GM18870 (cell line): ENCODE data around the gene MTHFD1L.

Source experiments
- ATAC-seq: cut with Tn5 transposase; IDR thresholded peaks from one replicate; pipeline ENCODE4 v1.9.1; 2021; ENCODE audit warnings: moderate library complexity; ENCODE audit not compliant: unreplicated experiment

Gene MTHFD1L

DNA sequence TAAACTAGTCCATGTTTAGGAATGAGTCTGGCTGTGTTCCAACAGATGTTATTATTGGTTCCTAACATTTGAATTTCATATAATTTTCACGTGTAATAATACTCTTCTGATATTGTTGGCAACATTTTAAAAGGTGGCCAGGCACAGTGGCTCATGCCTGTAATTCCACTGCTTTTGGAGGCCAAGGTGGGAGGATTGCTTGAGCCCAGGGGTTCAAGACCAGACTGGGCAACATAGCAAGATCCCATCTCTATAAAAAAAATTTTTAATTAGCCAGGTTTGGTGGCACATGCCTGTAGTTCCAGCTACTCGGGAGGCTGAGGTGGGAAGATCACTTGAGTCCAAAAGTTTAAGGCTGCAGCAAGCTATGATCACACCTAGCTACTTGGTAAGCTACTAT, 116.2 kb downstream of the MTHFD1L start:
- no peak for ATAC-seq

DNA sequence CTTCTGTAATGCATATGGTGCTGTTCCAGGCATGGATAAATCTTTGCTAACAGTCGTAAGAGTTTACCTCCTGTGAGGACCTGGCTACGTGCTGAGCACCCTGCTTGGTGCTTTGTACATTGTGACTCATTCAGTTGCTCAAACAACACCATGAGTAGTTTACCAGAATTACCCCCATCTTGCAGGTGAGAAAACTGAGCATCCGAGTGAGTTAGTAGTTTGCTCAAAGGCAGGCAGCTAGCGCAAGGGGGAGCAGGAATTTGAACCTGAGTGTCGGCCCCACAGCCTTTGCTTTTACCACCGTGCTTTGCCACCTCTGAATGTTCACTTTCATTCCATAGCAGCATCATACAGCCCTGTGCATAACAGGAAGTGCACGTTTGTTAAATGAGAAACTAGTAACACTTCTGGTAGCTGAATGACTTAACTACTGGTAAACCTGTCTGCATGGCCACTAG, 121.9 kb downstream of the MTHFD1L start:
- peak; percentile 95 for ATAC-seq

DNA sequence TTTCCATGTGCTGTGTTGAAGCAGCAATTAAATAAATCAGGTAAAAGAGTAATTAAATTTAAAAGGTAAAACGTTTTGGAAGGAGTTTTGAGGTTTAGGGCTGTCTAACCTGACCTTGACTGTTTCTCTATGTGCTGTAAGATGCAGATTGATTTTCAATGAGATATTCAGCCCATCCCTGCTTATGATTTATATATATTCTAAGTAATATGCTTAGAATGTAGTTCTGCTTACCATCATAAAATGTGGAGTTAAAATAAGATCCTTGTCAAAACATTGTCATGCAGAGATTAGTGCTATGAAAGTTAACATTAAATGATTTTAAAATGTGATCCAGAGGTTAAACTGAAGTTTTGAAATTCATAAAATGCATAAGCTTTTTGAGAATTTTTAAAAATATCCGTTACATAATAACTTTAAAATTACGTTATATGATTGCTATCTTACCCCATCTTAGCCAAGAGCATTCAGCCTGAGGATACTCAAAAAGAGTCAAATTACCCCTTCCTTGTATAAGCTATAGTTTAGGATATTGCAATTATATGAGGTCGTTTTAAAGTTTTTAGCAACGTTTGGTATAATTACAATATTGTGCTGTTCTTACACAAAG, 122.5 kb downstream of the MTHFD1L start:
- no peak for ATAC-seq

DNA sequence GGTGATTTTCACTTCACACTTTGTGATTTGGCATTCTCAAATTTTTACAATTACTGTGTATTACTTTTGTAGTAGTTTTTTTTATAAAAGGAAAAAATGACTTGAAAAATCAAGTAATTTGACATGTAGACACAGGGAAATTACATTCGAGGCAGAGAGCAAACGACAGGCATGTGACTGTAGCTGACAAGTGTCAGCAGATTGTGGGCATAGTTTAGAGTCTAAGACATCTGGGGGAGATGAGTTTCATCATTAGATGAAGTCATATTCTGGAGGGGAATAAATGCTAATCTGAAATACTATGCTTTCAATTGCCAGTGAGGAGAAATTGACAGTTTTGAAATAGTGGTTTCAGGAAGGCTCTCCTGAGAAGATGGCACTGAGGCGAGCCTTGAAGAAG, 126.0 kb downstream of the MTHFD1L start:
- ATAC-seq: no peak

DNA sequence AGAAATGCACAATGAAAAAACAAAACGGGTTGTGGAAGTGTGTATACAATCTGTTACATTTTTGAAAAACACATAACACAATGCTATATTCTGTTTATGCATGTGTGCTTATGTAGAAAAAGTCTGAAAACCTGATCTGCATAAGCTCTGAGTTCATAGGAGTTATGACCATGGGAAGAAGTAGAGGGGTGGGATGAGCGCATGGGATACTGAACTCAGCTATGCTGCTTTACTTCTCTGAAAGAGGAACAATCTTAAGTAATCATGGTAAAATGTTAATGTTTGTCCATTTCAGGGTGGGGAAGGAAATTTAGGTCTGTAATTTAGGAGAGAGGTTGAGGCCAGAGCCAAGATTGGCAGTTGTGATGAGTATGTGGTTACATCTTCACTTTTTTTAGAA, 126.8 kb downstream of the MTHFD1L start:
- no peak for ATAC-seq

DNA sequence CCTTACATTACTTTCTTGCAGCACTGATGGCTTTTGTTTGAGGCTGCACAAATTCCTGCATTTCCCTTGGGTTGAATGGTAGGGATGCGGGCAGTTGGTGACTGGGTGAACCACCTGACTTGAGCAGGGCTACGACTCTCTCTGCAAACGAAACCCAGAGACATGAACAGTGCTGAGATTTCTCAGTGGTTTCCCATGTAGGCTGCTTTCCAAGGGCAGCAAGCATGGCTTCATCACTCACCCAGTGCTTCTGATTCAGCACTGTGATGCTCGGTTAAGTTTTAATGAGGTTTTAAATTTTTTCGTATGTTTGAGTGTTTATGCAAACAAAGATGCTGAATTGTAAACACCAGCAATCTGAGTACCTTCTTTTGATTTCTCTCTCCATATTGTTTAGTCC, 127.2 kb downstream of the MTHFD1L start:
- ATAC-seq: no peak

DNA sequence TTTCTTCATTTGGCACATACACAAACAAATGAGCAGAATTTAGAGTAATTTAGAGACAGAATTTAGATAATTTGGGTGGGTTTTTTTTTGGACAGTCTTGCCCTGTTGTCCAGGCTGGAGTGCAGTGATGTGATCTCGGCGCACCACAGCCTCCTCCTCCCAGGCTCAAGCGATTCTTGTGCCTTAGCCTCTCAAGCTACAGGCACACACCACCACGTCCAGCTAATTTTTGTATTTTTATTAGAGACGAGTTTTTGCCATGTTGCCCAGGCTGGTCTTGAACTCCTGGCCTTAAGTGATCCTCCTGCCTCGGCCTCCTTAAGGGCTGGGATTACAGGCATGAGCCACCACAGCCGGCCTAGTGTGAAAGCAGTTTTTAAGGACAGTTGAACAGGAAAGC, 127.8 kb downstream of the MTHFD1L start:
- ATAC-seq: no peak

DNA sequence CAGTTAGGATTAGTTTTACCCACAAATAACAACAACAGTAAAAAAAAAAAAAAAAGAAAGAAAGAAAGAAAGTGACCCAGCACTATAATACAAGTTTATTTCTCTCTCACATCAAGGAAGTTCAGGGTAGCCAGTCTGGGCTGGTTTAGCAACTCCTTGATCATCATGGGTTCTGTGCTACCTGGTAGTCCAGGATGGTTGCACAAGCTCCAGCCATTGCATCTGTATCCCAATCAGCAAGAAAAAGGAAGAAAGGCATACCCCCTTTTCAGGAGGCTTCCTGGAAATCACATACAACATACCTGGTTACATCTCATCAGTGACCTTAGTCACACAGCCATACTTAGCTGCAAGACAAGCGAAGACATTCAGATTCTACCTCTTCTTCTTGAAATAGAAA, 128.5 kb downstream of the MTHFD1L start:
- no peak for ATAC-seq

DNA sequence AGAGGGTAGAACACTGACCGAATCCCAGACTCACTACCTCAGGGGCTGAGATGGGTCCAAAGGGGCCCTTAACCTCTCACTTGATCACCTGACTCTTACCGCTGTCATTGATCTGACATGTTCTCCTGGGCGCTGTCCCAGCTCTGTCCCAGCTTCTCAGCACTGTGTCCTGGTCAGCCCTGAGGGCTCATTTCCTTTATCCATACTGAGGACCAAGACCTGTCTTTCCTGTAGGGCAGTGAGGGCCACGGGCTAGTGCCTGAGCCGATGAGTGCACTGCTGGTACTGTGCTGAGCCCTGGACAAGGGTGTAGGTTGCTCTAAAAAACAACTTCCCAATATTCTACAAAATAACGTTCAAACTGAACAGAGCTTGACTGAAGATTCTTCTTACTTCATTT, 131.5 kb downstream of the MTHFD1L start:
- ATAC-seq: no peak

DNA sequence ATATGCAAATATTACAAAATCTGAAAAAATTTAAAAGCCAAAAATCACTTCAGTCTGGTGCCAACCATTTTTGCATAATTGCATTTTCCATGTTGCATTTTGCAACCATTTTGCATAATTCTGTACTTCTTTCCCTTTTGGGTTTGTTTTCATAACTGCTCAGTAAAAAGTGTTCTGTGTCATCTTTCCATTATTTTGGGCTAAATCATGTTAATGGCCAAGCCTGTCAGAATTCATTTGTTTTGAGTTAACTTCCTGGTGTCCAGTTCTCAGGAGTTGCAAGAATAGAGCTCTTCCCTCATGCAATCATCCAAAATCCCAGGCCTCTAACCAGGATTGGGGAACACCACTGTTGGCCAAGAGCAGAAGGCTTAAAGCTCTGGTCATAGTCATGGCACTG, 133.6 kb downstream of the MTHFD1L start:
- ATAC-seq: no peak

DNA sequence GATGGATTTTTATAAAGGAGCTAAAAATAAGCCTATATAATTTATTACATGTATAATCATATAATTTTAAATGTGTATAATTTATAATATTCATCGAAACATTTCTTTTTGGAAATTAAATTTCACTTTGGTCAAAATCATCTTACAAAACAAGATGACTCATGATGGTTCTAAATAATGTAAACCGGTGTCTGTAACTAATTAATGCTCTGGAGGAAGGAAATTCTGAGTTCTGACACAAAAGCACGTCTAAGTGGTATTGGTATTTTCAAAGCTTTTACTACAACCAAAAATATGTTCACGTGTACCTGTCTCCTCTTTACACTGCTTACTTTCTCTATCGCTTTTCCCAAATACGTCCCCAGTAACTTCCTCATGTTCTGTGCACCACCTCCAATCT, 134.1 kb downstream of the MTHFD1L start:
- ATAC-seq: no peak

DNA sequence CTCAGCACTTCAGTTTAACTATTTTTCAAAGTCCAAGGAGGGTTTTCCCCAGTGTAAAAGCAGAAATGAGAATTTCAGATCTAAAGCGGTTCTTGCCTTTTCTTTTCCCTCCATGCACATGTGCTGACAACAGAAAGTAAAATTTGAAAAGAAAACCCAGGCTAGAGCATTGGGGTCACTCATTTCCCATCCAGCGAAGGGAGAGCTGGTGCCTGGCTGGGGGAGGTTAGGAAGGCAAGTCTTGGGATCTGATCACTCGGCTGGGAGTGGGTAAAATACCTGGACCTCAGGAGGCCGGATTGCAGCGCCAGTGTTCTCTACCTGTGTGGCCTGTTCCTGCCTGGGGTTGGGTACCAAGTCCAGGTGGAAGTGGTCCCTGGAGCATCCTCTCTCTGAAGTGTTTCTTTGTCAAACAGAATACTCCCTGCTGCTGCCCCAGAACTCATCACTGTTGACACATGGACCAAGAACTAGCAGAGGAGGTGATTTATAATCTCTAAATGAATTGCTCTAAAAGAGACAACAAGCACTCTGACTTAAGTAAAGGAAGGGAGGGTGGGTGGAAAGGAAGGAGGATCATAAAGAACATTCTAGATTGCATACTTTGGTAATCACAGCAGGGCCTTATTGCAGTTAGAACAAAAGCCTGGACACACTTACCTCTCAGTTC, 136.0 kb downstream of the MTHFD1L start:
- peak; percentile 83 for ATAC-seq

DNA sequence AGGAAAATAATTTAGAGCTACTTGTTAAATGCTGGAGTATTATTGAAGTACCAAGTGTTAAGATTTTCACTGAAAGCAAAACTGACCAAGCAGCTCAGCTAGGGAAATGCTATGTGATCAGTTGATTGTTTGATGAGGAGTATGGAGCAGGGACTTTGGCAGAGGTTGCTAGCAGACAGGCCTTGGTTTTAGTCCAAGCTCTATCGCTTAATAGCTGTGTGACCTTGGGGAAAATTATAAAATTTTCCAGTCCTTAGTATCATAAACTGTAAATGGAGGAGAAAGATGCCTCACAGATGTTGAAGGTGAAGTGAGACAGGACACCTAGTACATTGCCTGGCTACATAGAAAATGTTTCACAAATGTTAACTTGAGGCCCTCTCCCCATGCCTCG, 136.6 kb downstream of the MTHFD1L start:
- no peak for ATAC-seq

DNA sequence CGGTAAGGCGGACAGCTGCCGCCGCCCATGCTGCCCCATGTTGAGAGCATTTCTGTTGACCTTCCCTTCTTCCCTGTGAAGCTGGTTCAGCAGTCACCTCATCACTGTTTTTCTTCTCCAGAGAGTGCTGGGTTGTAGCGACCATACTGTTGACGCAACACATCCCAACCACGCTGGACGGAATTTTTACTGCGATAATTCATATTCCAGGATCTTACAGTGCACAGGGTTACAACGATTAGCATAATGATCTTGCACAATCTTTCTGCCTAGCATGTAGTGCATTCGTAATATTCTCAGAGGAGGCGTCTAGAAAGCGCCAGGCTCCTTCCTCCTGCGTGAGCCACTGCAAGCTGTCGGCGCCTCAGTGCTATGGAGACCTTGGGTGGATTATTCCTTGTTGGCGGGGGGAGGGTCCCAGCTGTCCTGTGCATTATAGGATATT, 137.0 kb downstream of the MTHFD1L start:
- ATAC-seq: no peak

DNA sequence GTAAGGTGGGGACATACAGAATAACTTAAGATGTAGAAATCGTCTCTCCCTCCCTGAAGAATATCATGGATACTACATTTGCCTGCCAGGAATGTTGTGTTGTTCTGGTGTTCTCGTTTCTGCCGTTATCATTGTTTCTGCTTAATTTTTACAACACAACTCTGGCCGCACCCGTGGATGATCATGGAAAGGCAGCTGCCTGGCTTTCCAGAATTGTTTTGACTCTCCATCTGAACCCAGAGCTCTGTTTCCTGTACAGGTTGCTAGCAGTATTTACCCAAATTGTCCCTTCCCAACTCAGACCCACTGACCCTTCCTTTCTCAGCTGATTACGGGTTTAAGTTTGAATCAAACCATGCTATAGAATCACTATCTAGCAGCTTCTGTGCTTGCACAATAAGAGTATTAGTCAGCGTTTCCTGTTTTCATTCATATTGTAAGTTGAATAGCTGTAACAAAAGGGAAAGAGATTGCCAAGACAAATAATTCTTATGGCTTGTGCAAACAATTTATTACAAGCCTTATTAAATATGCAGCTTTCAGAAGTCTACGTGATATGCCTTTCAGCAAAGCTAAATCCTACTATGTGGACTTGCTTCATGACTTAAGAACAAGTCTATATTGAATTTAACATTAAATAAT, 139.0 kb downstream of the MTHFD1L start:
- ATAC-seq: no peak

DNA sequence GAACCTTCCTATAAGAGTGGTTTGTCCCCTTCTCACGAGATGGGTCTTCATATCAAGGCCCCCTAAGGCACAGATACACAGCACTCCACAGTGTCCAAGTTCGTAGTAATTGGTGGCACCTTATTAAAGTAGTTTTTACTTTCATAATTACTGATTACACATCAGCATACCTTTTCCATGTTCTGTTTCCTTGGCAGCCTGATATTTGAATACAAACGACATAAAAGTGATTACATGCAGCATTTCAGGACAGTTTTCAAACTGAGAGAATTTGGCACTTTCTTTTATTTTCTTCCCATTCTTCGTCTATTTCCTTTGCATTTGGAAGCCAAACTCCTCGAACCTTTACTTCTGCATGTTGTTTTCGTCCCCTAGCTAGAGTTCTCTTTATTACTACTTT, 139.7 kb downstream of the MTHFD1L start:
- ATAC-seq: no peak

DNA sequence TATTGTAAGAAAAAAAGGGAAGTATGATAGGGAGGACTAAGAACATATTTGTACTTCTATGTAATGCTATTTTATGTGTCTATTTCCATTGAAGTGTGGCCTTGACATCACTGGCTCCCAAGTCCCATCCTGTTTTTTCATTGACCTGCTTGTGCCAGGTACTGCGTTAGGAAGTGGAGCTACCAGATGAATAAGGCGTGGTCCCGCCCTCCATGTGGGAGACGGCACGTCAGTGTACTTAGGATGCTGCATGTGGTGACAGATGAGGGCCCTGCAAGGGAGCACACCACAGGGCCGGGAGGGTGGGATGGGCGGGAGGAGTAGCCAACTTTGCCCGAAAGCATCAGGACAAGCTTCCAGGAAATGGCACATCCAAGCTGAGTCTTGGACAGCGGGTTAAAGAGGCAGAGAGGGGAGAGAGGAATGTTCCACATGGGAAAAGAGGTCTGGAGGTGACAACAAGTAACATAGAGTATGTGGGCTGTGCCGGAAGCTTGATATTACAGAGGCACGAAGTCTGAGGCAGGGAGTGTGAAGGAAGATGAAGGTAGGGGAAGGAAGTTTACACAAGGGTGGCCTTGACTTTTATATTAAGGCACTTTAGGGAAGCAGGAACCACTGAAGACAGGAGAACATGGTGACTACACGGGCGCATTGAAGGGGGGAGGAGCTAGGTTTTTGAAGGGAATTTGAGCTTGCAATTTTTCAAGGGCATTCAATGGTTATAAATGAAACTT, 140.6 kb downstream of the MTHFD1L start:
- ATAC-seq: no peak

DNA sequence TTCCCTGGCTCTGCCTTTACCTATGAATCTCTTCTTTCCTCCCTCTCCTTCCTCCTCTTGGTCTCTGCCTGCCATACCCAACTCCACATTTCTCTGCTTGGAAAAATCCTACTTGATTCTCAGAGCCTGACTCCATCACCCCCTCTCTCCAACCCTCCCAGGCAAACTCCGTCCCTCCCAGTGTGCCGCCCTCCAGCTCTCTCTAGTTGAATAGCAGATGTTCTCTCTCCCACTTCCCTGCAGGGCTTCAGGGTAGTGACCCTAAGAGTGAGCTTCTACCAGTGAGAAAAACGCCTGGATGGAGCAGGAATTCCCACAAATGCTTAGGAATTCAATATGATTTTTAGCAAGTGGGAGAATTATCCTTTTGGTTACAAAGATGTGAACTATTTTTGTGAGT, 141.6 kb downstream of the MTHFD1L start:
- no peak for ATAC-seq

DNA sequence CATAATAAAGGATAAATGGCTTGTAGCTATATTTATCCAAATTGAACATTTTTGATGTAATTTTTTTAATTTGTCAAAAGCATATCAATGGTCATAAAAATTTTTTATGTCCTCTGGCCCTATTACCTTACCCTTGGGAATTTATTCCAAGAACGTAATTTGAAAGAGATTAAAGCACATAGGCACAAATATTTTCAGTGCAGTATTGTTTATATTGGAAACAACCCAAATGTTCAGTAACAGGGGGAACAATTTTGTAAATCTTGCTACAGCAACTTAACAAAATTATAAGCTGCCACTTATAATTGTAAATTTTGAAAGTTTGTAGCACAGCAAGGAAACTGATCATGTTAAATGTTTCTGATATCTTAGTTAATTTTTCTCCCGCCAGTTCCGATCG, 142.4 kb downstream of the MTHFD1L start:
- no peak for ATAC-seq

DNA sequence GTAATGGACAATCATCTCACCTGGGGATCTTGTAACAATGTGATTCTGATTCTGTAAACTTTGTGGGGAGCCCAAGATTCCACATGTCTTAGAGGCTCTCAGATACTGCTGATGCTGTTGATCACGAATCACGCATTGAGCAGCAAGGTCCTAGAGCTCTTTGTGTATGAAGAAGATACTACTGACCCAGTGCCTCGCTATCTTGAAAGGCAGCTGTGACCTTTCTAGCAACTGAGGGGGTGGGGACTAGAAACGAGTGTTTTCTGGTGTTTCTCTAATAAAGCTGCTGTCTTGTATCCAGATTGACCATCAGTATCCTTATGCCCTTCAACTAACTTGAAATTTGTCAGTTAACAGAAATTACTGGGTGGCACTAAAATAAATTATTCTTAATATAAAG, 142.9 kb downstream of the MTHFD1L start:
- ATAC-seq: no peak

DNA sequence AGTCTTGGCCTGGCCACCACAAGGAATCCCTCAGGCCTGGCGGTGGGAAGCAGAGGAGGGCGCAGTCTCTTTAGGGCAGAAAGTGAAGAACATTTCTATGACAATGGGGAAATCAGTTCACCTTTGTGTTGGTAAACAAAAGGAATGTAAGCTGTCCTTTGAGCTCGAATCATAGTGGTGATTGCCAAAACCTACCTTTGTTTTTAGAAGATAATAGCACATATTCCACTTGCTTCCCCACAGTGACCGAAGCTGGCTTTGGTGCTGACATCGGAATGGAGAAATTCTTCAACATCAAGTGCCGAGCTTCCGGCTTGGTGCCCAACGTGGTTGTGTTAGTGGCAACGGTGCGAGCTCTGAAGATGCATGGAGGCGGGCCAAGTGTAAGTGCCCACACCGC, 144.1 kb downstream of the MTHFD1L start:
- no peak for ATAC-seq

DNA sequence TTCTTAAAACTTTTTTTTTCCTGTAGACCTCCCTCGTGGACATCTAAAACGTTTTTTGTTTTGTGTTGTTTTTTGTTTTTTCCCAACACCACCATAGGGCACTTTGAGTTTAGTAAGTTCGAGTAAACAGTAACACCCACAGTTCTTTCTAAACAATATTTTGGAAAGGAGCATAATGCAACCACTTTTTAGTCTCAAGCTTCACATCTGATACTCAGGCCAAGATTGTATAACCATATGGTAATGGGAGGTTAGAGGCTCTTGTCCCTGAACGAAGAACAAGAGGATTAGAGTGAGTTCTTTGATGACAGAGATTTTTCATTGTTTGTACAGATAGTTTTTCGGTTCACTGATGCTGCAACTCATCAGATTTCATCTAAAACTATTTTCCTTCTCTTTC, 144.6 kb downstream of the MTHFD1L start:
- ATAC-seq: no peak
